Measurements from ENCODE around the gene TMEM167B.
"Not testable (repeated sequence)": the region's sequence is repeated elsewhere in the genome, so short reads cannot be mapped to it uniquely, and the experiment has no call there.

TMEM167B gene

DNA sequence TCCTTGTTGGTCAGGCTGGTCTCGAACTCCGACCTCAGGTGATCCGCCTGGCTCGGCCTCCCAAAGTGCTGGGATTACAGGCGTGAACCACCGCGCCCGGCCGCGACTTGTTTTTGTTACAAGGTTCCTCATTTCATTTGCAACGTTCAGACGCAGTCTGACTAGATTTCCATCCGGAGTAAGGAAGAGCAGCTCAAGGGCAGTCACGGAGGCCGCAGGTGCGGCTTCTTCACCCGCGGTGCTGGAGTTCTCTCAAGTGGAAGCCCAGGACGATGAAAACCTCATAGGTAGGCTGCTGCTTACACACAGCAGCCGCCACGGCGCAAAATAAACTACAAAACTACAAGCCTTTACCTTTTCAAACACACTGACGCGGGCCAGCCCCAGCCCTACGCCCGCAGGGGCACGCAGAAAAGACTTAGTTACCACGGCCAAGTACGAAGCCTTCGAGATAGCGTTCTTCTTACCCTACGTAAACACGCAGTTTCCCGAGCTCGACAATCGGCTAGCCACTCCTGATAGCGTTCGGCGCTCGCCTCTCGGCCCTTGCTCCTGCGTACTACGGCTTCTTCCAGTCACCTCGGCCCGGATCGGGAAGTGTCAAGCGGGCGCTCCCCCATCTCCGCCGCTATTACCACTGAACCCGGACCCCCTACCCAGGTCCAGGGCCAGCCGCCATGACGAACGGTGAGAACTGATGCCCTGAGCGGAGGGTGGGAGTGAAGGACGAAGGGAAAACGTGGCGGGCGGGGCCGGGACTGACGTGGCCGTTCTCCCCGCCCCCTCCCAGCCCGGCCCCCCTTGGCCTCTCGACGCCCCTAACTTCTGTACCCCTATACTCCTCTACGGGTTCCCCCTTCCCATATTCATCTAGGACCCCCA, at the start of gene TMEM167B:
Gene TMEM167B (plus strand): TSS at position 569 of the 882 bp plus-strand sequence. CDS start 109 bp downstream, at position 678.
- peak; percentile 89 for DNase-seq

DNA sequence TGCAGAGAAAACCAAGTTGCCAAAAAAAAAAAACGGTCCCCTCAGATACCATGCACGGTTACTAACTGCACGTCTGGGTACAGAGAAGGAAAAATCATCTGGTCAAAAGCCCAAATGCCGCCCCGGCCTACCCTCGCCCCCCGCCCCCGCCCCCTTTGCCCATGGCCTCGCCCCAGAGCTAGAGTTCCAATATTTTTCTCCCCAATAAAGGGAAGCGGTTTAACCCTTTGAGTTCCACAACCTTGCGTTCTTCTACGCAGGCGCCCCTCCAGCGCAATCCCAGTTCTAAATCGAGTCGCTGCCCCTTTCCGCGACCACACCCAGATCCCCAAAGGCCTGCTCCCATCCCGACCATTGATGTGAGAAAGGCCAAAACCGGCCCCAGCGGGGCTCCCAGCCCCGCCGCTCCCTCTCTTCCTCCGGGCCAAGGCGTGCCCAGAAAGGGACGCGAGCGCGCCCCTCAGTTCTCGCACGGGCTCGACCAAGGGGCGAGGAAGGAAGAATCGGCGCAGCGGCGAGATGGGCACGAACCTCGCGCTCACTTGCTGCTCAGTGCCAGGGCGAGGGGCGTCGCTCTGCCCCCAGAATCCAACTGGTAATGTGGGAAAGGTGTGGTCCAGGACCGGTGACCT, 49.5 kb upstream of the TMEM167B start:
- DNase-seq, result peak; percentile 38

DNA sequence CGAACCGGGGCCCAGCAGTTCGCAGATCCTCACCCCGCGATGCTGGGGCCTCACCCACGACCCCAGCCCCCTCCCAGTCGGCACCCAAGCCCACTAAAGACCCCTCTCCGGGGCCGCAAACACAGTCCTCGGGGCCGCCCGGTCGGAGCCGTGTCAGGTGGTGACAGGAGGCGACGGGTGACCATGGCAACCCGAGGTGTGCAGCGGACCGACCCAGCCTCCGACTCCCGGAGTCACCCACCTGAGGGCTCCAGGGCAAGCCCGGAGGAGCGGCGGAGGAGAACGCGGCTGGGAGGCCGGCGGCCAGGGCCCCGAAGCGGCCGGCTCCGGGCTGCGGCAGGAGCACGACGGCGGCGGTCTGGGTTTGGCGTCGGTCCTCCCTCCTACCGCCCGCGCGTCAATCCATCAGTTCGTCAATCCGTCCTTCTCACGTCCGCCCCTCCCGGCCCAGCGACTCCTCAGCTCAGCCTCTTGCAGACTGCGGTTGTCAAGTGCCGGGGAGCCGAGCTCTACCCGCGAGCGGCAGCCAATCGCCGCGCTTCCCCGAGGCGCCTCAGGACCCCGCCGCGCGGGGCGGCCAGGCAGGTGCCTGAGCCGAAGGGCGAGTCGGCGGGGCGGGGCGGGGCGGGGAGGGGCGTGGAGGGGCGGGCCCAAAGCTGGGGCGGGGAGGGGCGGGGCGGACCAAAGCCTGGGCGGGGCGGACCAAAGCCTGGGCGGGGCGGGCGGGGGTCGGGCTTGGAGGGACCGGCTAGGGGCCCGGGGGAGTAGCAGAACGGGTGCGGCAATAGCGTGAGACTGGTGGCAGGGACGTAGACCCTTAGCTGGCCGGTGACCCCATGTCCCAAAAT, 48.7 kb upstream of the TMEM167B start, which contains the start of gene WDR47:
Gene WDR47 (minus strand): TSS at position 482 of the 848 bp plus-strand sequence. CDS start 18,590 bp downstream, outside the sequence.
- peak; percentile 93 for DNase-seq

DNA sequence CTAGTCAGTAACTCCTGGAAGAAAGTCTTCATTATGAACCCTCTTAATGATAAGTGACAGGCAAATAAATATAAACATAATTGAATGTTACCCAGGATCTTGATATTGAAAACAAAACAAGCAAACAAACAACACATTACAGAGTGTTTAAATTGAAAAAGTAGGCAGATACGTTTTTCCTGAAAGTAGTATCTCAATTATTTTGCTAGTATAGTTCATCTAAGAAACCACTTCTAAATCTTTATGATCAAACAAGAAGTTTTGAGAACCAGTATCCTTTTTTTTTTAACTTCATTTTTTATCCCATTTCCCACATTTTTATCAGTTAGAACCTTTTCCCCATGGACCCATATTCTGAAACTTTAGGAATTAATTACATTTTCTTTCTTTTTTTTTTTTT, 45.0 kb upstream of the TMEM167B start:
- no peak for DNase-seq

DNA sequence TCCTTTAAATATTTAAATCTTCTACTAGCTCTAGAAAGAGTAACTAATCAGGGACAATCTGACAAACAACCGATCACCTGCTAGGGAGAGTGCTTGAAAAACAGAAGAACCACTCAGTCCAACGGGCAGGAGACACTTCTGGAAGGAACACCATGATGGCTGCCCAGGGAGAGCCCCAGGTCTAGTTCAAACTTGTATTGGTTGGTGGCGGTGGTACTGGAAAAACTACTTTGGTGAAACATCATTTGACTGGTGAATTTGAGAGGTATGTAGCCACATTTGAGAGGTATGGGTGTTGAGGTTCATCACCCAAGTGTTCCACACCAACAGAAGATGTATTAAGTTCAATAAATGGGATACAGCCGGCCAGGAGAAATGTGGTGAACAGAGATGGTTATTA, 43.9 kb upstream of the TMEM167B start:
- no peak for DNase-seq

DNA sequence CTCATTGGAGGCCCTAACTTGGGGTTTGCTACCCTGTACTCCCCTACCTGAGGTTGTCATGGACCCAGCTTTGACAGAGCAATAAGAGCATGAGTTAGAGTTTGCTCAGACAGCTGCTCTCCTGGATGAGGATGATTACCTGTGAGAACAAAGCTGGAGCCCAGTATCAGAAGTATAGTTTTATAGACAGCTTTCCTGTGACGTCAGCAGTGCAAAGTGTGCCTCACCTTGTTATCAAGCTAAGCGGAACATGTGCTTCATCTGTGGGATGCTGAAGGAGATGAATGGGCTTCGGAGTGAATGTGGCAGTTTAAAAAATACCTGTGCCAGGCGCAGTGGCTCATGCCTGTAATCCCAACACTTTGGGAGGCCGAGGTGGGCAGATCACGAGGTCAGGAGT, 43.2 kb upstream of the TMEM167B start:
- DNase-seq, result no peak

DNA sequence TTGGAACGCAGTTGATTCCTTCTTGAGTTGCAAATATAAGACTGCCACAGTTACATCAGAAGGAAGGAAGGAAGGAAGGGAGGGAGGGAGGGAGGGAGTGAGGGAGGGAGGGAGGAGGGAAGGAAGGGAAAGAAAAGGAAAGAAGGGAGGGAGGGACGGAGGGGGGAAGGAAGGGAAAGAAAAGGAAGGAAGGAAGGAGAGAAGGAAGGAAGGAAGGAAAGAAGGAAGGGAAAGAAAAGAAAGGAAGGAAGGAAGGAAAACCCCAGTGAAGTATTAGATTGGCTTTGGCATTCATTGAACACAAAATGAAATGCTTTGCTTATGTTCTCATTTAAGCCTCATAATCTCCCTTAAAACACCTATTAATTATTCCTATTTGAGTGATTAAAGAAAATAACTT, 42.2 kb upstream of the TMEM167B start:
- no peak for DNase-seq

DNA sequence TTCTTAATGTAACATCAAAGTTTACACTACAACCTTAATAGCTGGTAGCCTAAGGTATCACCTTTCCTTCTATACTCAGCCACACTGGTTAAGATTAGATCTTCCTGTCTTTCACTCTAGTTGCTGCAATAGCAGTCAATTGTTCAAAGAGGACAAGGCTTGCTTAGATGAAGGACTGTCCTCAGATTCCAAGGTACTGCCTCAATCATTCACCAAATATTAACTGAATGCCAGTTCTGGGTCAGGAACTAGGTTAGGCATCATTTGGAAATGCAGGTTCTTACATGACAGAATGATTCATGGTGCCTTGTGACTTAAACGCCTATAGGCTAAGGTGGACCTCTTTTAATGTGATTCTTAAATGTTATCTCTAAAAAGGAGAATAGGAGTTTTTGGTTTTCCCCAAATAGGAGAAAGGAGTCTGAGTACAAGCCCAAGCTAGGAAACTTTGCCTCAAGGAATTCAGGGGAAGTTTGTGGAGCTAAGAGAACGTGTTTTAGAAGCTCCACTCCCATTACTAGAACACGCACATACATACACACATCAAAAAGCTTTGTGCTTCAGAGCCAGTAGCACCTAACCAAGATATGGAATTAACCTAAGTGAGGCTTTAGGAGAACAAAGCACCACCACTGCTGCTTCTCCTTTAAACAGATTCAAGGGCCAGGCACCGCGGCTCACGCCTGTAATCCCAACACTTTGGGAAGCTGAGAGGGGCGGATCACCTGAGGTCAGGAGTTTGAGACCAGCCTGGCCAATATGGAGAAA, 40.2 kb upstream of the TMEM167B start:
- DNase-seq, result no peak

DNA sequence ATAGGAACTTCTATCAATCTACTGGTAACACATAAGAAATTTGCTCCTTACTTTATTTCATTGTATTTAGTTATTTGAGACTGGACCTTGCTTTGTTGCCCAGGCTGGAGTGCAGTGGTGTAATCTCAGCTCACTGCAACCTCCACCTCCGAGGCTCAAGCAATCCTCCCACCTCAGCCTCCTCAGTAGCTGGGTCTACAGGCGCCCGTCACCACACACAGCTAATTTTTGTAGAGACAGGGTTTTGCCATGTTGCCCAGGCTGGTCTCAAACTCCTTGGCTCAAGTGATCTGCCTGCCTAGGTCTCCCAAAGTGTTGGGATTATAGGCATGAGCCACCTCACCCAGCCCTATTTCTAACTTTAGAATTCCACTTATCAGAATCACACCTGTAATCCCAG, 38.4 kb upstream of the TMEM167B start:
- not testable (repeated sequence) for DNase-seq

DNA sequence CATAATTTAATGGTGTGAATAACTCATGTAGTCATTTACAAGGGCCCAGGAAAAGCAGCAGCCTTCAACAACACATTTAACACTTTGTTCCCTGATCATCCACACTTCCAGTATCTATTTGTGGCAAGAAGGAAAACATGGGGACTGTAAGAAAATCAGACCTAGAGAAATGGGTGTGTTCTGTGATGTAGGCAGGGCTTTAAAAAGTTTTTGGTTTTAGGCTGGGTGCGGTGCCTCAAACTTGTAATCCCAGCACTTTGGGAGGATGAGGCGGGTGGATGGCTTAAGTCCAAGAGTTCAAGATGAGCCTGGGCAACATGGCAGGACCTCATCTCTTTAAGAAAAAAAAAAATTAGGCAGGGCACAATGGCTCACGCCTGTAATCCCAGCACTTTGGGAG, 34.5 kb upstream of the TMEM167B start:
- no peak for DNase-seq

DNA sequence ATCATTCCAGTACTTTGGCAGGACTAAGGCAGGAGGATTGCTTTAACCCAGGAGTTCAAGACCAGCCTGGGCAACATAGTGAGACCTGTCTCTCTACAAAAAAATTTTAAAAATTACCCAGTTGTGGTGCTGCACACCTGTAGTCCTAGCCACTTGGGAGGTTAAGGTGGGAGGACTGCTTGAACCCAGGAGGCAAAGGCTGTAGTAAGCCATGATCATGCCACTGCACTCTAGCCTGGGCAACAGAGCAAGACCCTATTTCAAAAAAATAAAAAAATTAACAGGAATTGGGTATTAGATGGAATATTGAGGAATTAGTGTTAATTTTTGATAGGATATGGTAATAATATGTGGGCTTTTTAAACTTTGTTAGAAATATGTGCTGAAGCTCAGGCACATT, 31.5 kb upstream of the TMEM167B start:
- DNase-seq, result no peak

DNA sequence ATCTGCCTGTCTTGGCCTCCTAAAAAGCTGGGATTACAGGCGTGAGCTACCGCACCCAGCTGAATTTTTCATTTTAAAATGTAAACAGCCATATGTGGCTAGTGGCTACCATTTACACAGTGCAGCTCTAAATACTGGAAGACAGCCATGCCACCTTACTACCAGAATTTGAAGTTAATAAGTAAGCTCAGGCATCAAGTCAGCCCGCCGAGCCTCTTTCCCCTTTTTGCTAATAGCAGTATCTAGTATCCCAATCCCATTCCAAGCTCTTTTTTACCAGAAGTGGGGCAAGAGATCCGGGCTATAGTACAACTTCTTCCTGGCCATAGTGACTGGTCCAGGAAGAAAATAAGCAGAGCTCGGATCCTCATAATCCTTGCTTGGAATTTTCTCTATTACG, 29.9 kb upstream of the TMEM167B start:
- DNase-seq, result no peak

DNA sequence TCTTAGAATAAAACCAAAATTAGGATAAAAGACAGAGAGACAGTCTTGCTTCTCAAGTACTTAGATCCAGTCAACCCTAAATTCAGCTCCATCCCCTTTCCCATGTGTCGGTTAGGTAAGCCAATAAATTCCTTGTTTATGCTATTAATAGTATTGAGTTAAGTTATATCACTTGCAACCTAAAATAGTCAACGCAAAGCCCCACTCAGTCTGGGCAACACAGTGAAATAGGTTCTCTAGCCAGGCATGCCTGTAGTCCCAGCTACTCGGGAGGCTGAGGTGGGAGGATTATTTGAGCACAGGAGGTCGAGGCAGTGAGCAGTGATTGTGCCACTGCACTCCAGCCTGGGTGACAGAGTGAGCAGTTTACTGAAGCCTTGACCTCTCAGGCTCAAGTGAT, 29.4 kb upstream of the TMEM167B start:
- DNase-seq, result no peak

DNA sequence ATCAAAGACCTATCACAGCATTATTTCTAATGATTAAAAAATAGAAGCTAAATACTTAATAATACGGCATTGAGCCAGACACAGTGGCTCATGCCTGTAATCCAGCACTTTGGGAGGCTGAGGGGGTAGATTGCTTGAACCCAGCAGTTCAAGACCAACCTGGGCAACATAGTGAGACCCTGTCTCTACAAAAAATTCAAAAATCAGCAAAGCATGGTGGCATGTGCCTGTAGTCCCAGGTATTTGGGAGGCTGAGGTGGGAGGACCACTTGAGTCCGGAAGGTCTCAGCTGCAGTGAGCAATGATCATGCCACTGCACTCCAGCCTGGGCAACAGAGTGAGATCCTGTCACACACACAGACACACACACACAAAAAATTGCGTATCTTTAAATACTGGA, 25.4 kb upstream of the TMEM167B start:
- no peak for DNase-seq

DNA sequence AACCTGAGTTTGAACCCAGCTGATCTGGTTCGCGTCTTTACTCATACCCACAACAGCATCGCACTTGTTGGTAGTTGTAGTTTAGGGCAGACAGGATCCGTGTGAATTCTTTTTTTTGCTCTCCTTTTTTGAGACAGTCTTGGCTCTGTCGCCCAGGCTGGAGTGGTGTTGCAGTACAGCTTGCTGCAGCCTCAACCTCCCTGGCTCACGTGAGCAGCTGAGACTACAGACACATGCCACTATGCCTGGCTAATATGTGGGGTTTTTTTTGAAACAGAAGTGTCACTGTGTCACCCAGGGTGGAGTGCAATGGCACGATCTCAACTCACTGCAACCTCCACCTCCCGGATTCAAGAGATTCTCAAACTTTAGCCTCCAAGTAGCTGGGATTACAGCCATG, 22.7 kb upstream of the TMEM167B start:
- no peak for DNase-seq

DNA sequence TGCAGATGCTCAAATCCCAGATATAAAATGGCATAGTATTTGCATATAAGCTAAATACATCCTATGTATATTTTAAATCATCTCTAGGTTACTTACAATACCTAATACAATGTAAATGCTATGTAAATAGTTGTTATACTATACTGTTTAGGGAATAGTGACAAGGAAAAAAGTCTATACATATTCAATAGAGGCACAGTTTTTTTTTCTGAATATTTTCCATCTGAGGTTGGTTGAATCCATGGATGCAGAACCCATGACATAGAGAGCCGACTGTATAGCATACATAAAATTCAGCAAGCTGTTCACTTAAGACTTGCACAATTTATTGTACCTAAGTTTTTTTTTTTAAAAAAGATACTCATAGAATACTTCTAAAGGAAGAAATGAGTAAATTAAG, 21.3 kb upstream of the TMEM167B start:
- DNase-seq, result no peak

DNA sequence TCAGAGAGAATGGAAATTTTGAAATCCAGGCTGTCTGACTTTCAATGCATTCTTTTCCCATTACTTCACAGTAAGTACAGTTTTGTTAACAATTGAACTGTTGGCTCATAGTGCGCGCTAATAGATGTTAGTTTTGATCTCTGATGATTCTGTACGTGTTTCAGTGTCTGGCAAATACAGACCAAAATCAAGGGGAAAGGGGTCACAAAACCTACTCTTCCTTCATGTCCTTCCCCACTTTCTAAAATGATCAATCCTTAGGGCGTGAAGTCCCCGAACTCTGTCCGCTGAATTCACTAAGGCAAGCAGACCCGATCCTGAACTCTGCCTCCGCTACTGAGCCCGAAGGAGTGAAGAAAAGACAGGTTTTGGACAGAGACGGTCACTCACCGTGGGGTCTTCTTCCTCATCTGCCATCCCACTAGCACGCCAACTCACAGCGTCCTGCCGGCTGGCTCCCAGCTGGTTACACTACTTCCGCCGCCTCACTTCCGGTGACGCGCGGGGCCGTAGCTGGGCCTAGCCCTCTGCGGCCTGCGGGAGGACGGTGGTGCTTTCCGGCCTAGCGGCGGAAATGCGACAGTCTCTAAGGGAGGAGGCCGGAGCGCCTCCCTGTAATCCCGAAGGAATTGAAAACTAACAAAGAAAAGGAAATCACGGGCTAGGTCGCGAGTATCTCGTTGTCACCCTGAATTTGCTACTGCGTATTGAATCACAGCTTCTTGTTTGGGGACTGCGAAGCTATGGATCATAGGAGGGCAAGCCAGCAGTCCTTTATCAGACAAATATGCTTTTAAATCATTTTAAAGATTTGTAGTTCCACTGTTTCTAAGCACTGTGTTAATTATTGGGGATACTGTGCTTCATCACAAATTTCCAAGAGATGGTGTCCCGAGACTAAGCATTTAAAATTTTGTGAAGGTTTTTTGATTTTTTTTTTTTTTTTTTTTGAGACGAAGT, 14.8 kb upstream of the TMEM167B start, which contains the start of gene TAF13:
Gene TAF13 (minus strand): TSS at position 473 of the 960 bp plus-strand sequence. CDS start 56 bp downstream, at position 417.
- peak; percentile 89 for DNase-seq

DNA sequence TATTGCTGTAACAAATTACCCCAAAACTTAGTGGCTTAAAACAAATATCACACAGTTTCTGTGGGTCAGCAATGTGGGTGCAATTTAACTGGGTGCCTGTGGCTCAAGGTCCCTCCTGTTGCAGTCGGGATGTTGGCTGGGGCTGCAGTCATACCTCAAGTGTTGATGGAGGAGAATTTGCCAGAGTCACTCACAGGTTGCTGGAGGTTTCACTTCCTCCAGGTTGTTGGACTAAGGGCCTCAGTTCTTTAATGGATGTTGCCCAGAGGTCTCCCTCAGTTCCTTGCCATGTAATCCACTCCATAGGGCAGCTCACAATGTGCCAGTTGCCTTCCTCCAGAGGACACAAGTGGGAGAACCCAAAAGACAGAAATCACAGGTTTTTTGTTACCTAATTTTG, 12.2 kb upstream of the TMEM167B start:
- DNase-seq, result peak; percentile 71

DNA sequence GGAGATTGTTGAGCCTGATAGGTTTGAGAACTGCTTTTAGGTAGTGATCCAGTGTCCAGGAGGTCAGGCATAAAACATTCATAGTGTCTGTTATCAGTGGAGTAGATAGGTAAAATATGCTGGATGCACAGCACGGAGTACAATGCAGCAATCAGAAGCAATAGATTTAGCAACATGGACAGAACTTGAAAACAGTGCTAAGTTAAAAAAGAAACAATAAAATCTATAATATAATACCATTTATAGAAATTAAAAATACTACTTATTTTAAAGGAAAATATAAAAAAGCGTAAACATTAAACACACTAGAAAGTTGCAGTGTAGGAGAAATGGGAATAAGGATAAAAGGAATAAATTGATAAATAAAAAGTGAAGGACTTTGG, 11.3 kb upstream of the TMEM167B start:
- DNase-seq, result no peak

DNA sequence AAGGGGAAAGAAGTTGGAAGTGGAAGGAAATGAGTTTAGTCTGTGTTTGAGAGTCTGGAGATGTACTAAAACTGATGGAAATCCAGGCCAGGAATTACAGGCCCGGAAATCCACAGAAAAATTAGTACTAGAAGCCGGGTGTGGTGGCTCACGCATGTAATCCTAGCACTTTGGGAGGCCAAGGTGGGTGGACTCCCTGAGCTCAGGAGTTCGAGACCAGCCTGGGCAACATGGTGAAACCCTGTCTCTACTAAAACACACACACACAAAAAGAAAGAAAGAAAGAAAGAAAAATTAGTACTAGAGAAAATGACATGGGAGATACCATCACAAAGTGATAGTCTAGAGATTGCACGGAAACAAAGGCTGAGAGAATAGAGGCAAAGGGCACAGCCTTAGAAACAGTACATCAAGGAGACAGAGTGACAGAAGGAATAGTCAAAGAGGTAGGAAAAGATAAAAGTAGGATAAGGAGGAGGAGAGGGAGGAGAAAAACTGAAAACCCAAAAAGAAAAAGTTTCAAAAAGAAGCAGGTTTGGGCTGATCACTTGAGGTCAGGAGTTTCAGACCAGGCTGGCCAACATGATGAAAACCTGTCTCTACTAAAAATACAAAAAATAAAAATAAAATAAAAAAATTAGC, 10.0 kb upstream of the TMEM167B start:
- no peak for DNase-seq

DNA sequence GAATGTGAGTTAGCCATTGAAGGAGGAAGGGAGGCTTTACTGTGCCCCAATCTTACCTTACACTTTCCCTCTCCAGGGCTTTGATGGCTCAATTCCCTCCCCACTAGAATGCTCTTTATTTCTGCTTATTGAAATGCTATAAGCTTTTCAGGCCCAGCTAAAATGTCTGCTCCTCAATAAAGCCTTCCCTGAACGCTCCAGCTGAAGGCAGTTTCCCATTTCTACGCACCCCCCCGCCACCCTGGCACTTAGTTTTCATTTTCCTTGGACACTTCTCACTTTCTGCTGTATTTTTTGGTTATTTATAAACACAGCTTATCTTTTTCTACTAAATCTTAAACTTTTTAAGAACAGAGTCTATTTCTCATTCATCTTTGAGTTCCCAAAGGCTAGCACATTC, 7.1 kb upstream of the TMEM167B start:
- DNase-seq, result no peak

All from RPMI8226 (cell line).